ENCODE measurements around the gene WDR48.

WDR48 gene

GRCh38 chr3:39140341-39140971 lies 88.6 kb downstream of the WDR48 start:
- DNase-seq (ENCODE audit: low spot score) = no peak

GRCh38 chr3:39141171-39141995 lies 89.6 kb downstream of the WDR48 start:
- no peak for DNase-seq (ENCODE audit: low spot score)

- DNase-seq (ENCODE audit: low spot score) = no peak
Measured at GRCh38 chr3:39142067-39142466, 90.3 kb downstream of the WDR48 start.

GRCh38 chr3:39143051-39143885 lies 91.5 kb downstream of the WDR48 start:
- DNase-seq (ENCODE audit: low spot score) = no peak

- no peak for DNase-seq (ENCODE audit: low spot score)
Measured at GRCh38 chr3:39144095-39144747, 92.4 kb downstream of the WDR48 start.

- DNase-seq (ENCODE audit: low spot score) = no peak
Measured at GRCh38 chr3:39144748-39145380, 93.0 kb downstream of the WDR48 start.

- DNase-seq (ENCODE audit: low spot score) = no peak
Measured at GRCh38 chr3:39146083-39146501, 94.3 kb downstream of the WDR48 start.

All from RKO (cell line).